Subcutaneous adipose tissue (tissue), 4 donors: ENCODE data around the gene NOX3. TPM values are rescaled to one million over a fixed set of nuclear protein-coding genes. Genes with fewer than 3 reads are reported as not detected.

Source experiments
- CTCF ChIP-seq: fragments of 450-650 bp; IDR thresholded peaks from one replicate; pipeline ENCODE4 v1.5.1; 2016; ENCODE audit warnings: low read depth, mild to moderate bottlenecking, control low read depth, antibody characterized with exemption, moderate library complexity
- total RNA-seq, 4 donors: library from RNA; depleted of rRNA; stranded (reverse); fragments of >200 nt; gene quantifications; one replicate each; pipeline ENCODE4 v1.1.0, GENCODE V29; 2016

Gene NOX3
- total RNA-seq, 4 donors from 2014 or later: not detected

- no peak for TF ChIP-seq CTCF
These were observed 31.5 kb downstream of the NOX3 start for GRCh38 chr6:155424181-155424580.

DNA sequence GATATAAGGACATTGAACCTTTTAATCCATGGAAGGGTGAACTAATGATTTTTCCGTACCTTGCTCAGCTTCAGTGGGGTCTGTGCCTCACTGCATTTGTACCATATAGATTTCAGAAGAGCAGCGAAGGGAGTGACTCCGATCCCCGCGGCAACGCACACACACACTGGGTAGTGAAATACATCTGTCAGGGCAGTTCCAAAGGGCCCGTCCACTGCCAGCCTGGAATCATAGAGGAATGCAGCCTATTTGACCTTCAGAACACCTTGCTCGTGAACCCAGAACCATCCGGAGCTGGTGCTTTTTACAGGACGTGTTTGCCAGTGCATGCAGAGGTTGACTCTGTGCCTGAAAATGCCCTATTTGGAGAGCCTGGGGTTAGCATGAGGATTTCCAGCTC lies 33.0 kb downstream of the NOX3 start:
- TF ChIP-seq CTCF: no peak

GRCh38 chr6:155420492-155420891 lies 35.1 kb downstream of the NOX3 start:
- TF ChIP-seq CTCF: no peak

DNA sequence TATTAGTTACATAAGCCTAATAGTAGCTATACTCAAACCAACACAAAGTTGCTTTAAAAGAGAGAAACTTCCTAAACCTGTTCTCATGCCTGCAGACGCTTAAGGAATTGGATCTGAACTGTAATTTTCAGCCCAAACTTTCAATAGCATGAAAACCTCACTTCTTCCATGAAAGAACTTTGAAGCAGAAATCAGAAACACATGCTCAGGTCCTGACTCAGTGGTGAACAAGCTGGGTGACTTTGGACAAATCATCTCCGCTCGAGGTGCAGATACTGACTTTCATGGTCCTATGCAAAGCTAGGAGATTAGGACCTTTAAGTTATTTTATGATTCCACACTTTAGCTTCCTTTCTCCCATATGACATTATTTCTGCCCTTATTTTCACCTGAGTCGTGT lies 36.5 kb downstream of the NOX3 start:
- TF ChIP-seq CTCF: no peak

GRCh38 chr6:155418017-155418761 lies 37.5 kb downstream of the NOX3 start:
- no peak for TF ChIP-seq CTCF

DNA sequence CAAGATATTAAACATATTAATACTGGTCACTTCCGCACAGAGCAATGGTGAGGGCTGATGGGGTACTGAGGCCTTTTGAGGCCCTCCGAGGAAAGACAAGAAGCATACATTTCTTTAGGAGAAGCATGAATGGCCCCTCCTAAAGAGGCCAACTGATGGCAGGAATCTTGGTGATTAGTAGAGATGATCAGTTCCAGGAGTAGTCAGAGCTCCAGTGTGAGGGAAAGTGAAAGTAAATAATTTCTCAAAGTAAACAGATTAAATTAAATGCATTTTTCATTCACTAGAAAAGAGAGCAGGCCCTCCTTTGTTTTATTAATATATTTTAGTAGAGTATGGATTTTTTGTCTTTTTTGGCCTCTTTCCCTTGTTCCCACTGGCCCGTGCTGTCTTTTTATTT lies 38.2 kb downstream of the NOX3 start:
- no peak for TF ChIP-seq CTCF

GRCh38 chr6:155415953-155416352 lies 39.7 kb downstream of the NOX3 start:
- no peak for TF ChIP-seq CTCF
